ENCODE data around the gene NFIA. TPM values are rescaled to one million over a fixed set of nuclear protein-coding genes. Genes with fewer than 3 reads are reported as not detected.
"Not testable (repeated sequence)": the region's sequence is repeated elsewhere in the genome, so short reads cannot be mapped to it uniquely, and the experiment has no call there.

NFIA gene
- total RNA-seq, 1 experiment from 2014 or later = 12.6 TPM

GRCh38 chr1:61460191-61460590, 377.8 kb downstream of the NFIA start:
- in situ Hi-C loops (cut with HindIII; ENCODE audit: low pct_unique_long_range_greater_than_20kb, low sequenced_read_pairs) = no loop called here
- no peak for DNase-seq (ENCODE audit: low read depth, low spot score)

GRCh38 chr1:61461406-61462384, 379.3 kb downstream of the NFIA start:
- DNase-seq (ENCODE audit: low read depth, low spot score) = no peak
- in situ Hi-C loops (cut with HindIII; ENCODE audit: low pct_unique_long_range_greater_than_20kb, low sequenced_read_pairs) = no loop called here

- DNase-seq (ENCODE audit: low read depth, low spot score) = no peak
- in situ Hi-C loops (cut with HindIII; ENCODE audit: low pct_unique_long_range_greater_than_20kb, low sequenced_read_pairs) = no loop called here
Observed at GRCh38 chr1:61462628-61463027, 380.3 kb downstream of the NFIA start.

- in situ Hi-C loops (cut with HindIII; ENCODE audit: low pct_unique_long_range_greater_than_20kb, low sequenced_read_pairs) = no loop called here
- no peak for DNase-seq (ENCODE audit: low read depth, low spot score)
Observed at GRCh38 chr1:61463220-61463619, 380.9 kb downstream of the NFIA start.

GRCh38 chr1:61467836-61468235, 385.5 kb downstream of the NFIA start:
- DNase-seq (ENCODE audit: low read depth, low spot score); in situ Hi-C loops (cut with HindIII; ENCODE audit: low pct_unique_long_range_greater_than_20kb, low sequenced_read_pairs): not testable (repeated sequence)

- DNase-seq (ENCODE audit: low read depth, low spot score) = no peak
- in situ Hi-C loops (cut with HindIII; ENCODE audit: low pct_unique_long_range_greater_than_20kb, low sequenced_read_pairs) = no loop called here
Observed at GRCh38 chr1:61469365-61469764, 387.0 kb downstream of the NFIA start.

- no peak for DNase-seq (ENCODE audit: low read depth, low spot score)
- in situ Hi-C loops (cut with HindIII; ENCODE audit: low pct_unique_long_range_greater_than_20kb, low sequenced_read_pairs) = no loop called here
Observed at GRCh38 chr1:61472876-61473275, 390.5 kb downstream of the NFIA start.

GRCh38 chr1:61474269-61474817, 392.0 kb downstream of the NFIA start:
- in situ Hi-C loops (cut with HindIII; ENCODE audit: low pct_unique_long_range_greater_than_20kb, low sequenced_read_pairs) = no loop called here
- DNase-seq (ENCODE audit: low read depth, low spot score) = no peak

GRCh38 chr1:61474963-61475362, 392.6 kb downstream of the NFIA start:
- DNase-seq (ENCODE audit: low read depth, low spot score) = no peak
- in situ Hi-C loops (cut with HindIII; ENCODE audit: low pct_unique_long_range_greater_than_20kb, low sequenced_read_pairs) = no loop called here

GRCh38 chr1:61477301-61477700, 394.9 kb downstream of the NFIA start:
- peak; percentile 47 for DNase-seq (ENCODE audit: low read depth, low spot score)
- in situ Hi-C loops (cut with HindIII; ENCODE audit: low pct_unique_long_range_greater_than_20kb, low sequenced_read_pairs) = no loop called here

- DNase-seq (ENCODE audit: low read depth, low spot score) = no peak
- in situ Hi-C loops (cut with HindIII; ENCODE audit: low pct_unique_long_range_greater_than_20kb, low sequenced_read_pairs) = no loop called here
Observed at GRCh38 chr1:61480273-61480935, 398.0 kb downstream of the NFIA start.

- DNase-seq (ENCODE audit: low read depth, low spot score) = no peak
Observed at GRCh38 chr1:61481315-61481715, 399.0 kb downstream of the NFIA start.

GRCh38 chr1:61482170-61482734, 399.9 kb downstream of the NFIA start:
- in situ Hi-C loops (cut with HindIII; ENCODE audit: low pct_unique_long_range_greater_than_20kb, low sequenced_read_pairs) = no loop called here
- no peak for DNase-seq (ENCODE audit: low read depth, low spot score)

More at GRCh38 chr1:61481315-61481715, 399.0 kb downstream of the NFIA start:
- in situ Hi-C loops (cut with HindIII; ENCODE audit: low pct_unique_long_range_greater_than_20kb, low sequenced_read_pairs) = no loop called here

GRCh38 chr1:61486783-61487536, 404.6 kb downstream of the NFIA start:
- DNase-seq (ENCODE audit: low read depth, low spot score) = no peak

GRCh38 chr1:61487801-61488200, 405.4 kb downstream of the NFIA start:
- DNase-seq (ENCODE audit: low read depth, low spot score) = no peak
- in situ Hi-C loops (cut with HindIII; ENCODE audit: low pct_unique_long_range_greater_than_20kb, low sequenced_read_pairs) = no loop called here

More at GRCh38 chr1:61486783-61487536, 404.6 kb downstream of the NFIA start:
- in situ Hi-C loops (cut with HindIII; ENCODE audit: low pct_unique_long_range_greater_than_20kb, low sequenced_read_pairs) = no loop called here

- in situ Hi-C loops (cut with HindIII; ENCODE audit: low pct_unique_long_range_greater_than_20kb, low sequenced_read_pairs) = no loop called here
- no peak for DNase-seq (ENCODE audit: low read depth, low spot score)
Observed at GRCh38 chr1:61490924-61491323, 408.6 kb downstream of the NFIA start.

- in situ Hi-C loops (cut with HindIII; ENCODE audit: low pct_unique_long_range_greater_than_20kb, low sequenced_read_pairs) = no loop called here
- no peak for DNase-seq (ENCODE audit: low read depth, low spot score)
Observed at GRCh38 chr1:61491497-61491896, 409.1 kb downstream of the NFIA start.

All from SK-MEL-5 (cell line).